HL-60 (cell line): ENCODE measurements around the gene WNT5A.
A peak's percentile ranks its signal among the peaks of the same experiment; 100 is the strongest.

Experiments
- DNase-seq, 2 experiments: peaks; one replicate each; pipeline ENCODE4 v3.0.0-alpha.2; 2010 to 2020; ENCODE audit warnings: low read depth in 1 of 2, low spot score in 1 of 2
- H3K27ac ChIP-seq: fragments of 250-450 bp; sonication (Bioruptor Pico); replicated peaks from 2 replicates; pipeline ENCODE4 v1.5.1; 2020; ENCODE audit warnings: mild to moderate bottlenecking, moderate library complexity
- H3K27me3 ChIP-seq: fragments of 250-450 bp; sonication (Bioruptor Pico); 2 replicates; pipeline ENCODE4 v1.5.1; 2021; ENCODE audit warnings: mild to moderate bottlenecking, moderate library complexity; ENCODE audit not compliant: insufficient read depth, poor library complexity, severe bottlenecking
- H3K4me3 ChIP-seq: replicated peaks from 2 replicates; pipeline ENCODE4 v1.5.1; 2011; ENCODE audit warnings: mild to moderate bottlenecking, control low read depth, low read length; ENCODE audit not compliant: insufficient read depth
- GABPA ChIP-seq: IDR thresholded peaks from 2 replicates; pipeline ENCODE4 v1.6.1; 2012; ENCODE audit warnings: low read depth
- POLR2AphosphoS5 ChIP-seq: IDR thresholded peaks from 2 replicates; pipeline ENCODE4 v1.6.1; 2012; ENCODE audit warnings: low read depth
- SPI1 ChIP-seq: IDR thresholded peaks from 2 replicates; pipeline ENCODE4 v1.6.1; 2012; ENCODE audit warnings: low read depth, mild to moderate bottlenecking, borderline replicate concordance
- TF ChIP-seq, protein P1 (sequence below): IDR thresholded peaks from one replicate; pipeline ENCODE4 v1.5.1; 2011; ENCODE audit warnings: low read length, control low read depth, inconsistent platforms; ENCODE audit not compliant: insufficient read depth
- TF ChIP-seq, protein P2 (sequence below): IDR thresholded peaks from 2 replicates; pipeline ENCODE4 v1.6.1; 2012; ENCODE audit warnings: low read depth; ENCODE audit not compliant: insufficient replicate concordance

WNT5A gene

DNA sequence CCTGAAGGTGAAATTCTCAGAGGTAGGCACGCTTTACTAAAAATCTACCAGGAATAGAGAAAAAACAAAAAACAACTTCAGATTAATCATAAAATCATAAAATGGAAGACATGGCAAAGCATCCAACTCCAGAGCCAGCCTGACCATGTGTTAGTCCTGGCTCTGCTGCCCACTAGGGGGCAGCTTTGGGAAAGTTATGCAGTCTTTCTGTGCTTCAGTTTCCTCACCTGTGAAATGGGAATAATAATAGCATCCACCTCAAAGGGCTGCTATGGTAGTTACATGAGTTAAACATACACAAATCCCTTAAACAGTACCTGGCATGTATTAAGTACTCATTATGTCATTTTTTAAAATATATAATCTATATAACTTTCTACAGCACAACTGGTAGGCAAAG is 52.3 kb downstream of the WNT5A start:
- DNase-seq: peak; percentile 2 to 3
- no peaks in the 10 kb centered on the region for H3K27me3 ChIP-seq
- TF ChIP-seq SPI1 (no peak), POLR2AphosphoS5 (no peak)
- TF ChIP-seq, protein P1, sequence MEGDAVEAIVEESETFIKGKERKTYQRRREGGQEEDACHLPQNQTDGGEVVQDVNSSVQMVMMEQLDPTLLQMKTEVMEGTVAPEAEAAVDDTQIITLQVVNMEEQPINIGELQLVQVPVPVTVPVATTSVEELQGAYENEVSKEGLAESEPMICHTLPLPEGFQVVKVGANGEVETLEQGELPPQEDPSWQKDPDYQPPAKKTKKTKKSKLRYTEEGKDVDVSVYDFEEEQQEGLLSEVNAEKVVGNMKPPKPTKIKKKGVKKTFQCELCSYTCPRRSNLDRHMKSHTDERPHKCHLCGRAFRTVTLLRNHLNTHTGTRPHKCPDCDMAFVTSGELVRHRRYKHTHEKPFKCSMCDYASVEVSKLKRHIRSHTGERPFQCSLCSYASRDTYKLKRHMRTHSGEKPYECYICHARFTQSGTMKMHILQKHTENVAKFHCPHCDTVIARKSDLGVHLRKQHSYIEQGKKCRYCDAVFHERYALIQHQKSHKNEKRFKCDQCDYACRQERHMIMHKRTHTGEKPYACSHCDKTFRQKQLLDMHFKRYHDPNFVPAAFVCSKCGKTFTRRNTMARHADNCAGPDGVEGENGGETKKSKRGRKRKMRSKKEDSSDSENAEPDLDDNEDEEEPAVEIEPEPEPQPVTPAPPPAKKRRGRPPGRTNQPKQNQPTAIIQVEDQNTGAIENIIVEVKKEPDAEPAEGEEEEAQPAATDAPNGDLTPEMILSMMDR: peak; percentile 23
- TF ChIP-seq, protein P2, sequence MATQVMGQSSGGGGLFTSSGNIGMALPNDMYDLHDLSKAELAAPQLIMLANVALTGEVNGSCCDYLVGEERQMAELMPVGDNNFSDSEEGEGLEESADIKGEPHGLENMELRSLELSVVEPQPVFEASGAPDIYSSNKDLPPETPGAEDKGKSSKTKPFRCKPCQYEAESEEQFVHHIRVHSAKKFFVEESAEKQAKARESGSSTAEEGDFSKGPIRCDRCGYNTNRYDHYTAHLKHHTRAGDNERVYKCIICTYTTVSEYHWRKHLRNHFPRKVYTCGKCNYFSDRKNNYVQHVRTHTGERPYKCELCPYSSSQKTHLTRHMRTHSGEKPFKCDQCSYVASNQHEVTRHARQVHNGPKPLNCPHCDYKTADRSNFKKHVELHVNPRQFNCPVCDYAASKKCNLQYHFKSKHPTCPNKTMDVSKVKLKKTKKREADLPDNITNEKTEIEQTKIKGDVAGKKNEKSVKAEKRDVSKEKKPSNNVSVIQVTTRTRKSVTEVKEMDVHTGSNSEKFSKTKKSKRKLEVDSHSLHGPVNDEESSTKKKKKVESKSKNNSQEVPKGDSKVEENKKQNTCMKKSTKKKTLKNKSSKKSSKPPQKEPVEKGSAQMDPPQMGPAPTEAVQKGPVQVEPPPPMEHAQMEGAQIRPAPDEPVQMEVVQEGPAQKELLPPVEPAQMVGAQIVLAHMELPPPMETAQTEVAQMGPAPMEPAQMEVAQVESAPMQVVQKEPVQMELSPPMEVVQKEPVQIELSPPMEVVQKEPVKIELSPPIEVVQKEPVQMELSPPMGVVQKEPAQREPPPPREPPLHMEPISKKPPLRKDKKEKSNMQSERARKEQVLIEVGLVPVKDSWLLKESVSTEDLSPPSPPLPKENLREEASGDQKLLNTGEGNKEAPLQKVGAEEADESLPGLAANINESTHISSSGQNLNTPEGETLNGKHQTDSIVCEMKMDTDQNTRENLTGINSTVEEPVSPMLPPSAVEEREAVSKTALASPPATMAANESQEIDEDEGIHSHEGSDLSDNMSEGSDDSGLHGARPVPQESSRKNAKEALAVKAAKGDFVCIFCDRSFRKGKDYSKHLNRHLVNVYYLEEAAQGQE: no peak

DNA sequence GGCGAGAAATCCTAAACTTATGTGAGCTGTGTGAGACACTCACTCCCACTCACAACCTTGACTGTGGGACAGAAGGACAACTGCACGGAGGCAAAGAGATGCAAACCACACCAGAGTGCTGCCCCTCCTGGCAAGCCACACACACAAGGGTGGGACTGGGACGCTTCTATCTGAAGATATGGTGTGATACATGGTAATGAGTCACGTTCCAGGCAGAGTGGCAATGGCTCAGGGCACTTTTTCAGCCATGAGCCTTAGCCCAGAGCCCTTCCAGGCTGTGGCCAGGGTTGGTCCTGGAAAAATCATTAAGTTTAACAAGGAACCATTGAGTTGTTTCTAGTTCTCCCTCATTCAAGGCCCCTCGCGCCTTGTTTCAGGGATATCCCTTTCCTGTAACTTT is 56.1 kb downstream of the WNT5A start:
- TF ChIP-seq, protein P2: no peak
- TF ChIP-seq SPI1 (no peak), POLR2AphosphoS5 (no peak), GABPA (no peak)
- TF ChIP-seq, protein P1: no peak

More for the DNA sequence above, 52.3 kb downstream of the WNT5A start:
- H3K27ac ChIP-seq: no peak overlapping the region
- no peak overlapping the region for H3K4me3 ChIP-seq

DNA sequence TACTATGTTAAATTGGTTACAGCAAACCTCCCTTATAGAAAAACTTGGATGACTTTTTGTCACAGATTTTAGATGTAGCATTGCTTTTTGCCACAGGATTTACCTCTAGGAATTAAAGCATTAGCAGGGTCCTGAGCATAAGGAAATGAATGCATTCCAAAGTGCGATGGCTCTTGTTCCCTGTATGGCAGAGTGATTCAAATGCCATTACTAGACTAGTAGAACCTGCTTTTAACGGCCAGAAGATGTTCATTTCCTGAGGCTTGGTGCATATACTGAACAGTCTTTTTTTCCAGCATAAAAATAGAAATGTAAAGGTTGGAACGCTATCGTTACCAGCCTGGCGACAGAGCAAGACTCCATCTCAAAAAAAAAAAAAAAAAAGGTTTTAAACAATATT is 59.4 kb downstream of the WNT5A start:
- H3K27me3 ChIP-seq: no peaks in the 10 kb centered on the region
- no peak overlapping the region for H3K27ac ChIP-seq
- no peak overlapping the region for H3K4me3 ChIP-seq
- TF ChIP-seq, protein P2: no peak
- no peak for TF ChIP-seq SPI1
- no peak for TF ChIP-seq GABPA
- TF ChIP-seq, protein P1: no peak
- no peak for TF ChIP-seq POLR2AphosphoS5
- DNase-seq: no peak

More for the DNA sequence above, 56.1 kb downstream of the WNT5A start:
- Histone ChIP-seq H3K27ac (no peak overlapping the region), H3K4me3 (no peak overlapping the region), H3K27me3 (no peaks in the 10 kb centered on the region)
- DNase-seq: no peak
